ENCODE measurements around the gene PHACTR3. TPM values are rescaled to one million over a fixed set of nuclear protein-coding genes. Genes with fewer than 3 reads are reported as not detected.
A peak's percentile ranks its signal among the peaks of the same experiment; 100 is the strongest.

PHACTR3 gene
- total RNA-seq, 3 donors from 2014 or later: 0.41 to 3.4 (median 1.1) TPM

DNA sequence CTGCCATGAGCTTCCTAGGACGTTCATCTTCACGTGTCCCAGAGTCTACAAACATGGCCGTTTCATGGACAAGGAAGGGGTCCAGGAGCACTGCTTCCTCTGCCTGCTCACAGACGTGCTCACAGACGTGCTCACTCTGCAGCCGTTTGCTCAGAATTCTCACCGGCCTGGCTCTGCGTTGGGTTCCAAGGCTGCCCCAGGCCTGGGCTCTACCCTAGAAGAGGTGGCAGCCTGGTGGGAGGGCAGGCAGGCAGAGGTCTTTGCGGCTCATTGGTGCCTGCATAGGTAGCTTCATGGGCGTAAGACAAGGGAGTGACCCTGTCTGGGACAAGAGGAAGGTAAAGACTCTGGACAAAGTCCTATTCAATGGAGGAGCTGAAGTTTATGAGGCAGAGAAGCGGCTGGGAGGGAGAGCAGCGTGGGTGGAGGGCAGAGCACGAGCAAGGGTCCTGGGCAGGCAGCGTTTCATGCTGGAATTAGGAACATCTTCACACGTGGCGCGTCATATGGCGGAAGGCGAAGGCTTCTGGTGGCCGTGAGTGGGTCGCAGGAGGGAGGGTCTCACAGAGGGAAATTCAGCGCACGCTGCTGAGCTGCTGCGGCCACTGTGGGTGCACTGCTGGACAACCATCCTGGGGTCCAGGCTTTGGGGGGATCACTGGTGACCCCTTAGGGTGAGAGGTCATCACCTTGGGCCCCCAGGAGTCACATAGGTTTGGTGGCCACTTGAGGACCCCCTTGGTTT is 138.2 kb downstream of the PHACTR3 start:
- intact Hi-C loops (cut with DNase I, micrococcal nuclease): no loop called here
- no peaks in the 10 kb centered on the region for H3K9me3 ChIP-seq
- ATAC-seq: no peak
- no peaks in the 10 kb centered on the region for H3K4me1 ChIP-seq (ENCODE audit: low read depth)
- no peak for TF ChIP-seq CTCF (IDR thresholded peaks at IDR 0.05)
- no peaks in the 10 kb centered on the region for H3K36me3 ChIP-seq (ENCODE audit: low read depth)
- no peak overlapping the region for H3K4me3 ChIP-seq
- no peak for DNase-seq

GRCh38 chr20:59743308-59743707 is 139.0 kb downstream of the PHACTR3 start:
- Histone ChIP-seq H3K36me3 (ENCODE audit: low read depth) (no peaks in the 10 kb centered on the region), H3K9me3 (no peaks in the 10 kb centered on the region), H3K4me1 (ENCODE audit: low read depth) (no peaks in the 10 kb centered on the region), H3K4me3 (no peak overlapping the region)
- intact Hi-C loops (cut with DNase I, micrococcal nuclease): no loop called here
- TF ChIP-seq CTCF (IDR thresholded peaks at IDR 0.05): no peak
- ATAC-seq (no peak), DNase-seq (no peak)

DNA sequence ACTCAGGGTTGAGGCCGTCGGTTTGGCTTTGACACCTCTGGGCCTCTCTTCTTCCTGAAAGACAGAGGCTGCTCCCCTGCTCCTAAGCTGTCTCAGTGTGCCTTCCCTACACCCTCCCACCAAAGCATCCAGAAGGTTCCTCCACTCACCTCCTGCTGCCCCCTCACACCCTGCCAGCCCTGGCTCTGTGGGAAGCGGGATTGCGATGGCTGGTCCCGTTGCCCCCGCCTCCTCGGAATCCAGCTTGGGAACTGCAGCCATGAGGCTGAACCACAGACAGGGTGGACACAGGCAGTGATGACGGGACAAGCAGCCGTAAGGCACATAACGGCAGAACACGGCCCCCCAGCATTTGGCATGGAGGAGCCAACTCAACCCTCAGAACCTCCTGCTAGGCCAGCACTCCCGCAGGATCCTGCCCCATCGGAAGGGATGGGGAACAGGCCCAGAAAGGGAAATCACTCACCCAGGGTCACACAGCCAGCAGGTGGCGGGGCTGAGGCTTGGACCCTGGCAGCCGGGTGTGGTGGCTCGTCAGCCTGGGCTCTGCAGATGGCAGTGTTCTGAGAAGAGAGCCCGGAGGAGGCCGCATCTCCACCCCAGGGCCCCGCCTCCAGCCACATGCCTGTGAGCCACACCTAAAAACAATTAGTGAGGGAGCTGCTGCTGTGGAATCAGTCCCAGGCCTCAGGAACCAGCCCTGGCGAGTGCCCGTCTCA is 139.6 kb downstream of the PHACTR3 start:
- no peak overlapping the region for H3K4me3 ChIP-seq
- H3K36me3 ChIP-seq (ENCODE audit: low read depth): no peaks in the 10 kb centered on the region
- DNase-seq: peak in 2 of 3 donors; percentile 18 to 32
- ATAC-seq: peak; percentile 76
- no peaks in the 10 kb centered on the region for H3K9me3 ChIP-seq
- intact Hi-C loops (cut with DNase I, micrococcal nuclease): no loop called here
- H3K4me1 ChIP-seq (ENCODE audit: low read depth): no peaks in the 10 kb centered on the region
- no peak for TF ChIP-seq CTCF (IDR thresholded peaks at IDR 0.05)

- no peaks in the 10 kb centered on the region for H3K9me3 ChIP-seq
- no peak for TF ChIP-seq CTCF (IDR thresholded peaks at IDR 0.05)
- ATAC-seq (no peak), DNase-seq (no peak)
- no peak overlapping the region for H3K4me3 ChIP-seq
- no peaks in the 10 kb centered on the region for H3K4me1 ChIP-seq (ENCODE audit: low read depth)
- no peaks in the 10 kb centered on the region for H3K36me3 ChIP-seq (ENCODE audit: low read depth)
- intact Hi-C loops (cut with DNase I, micrococcal nuclease): no loop called here
Observed at GRCh38 chr20:59744756-59745155, 140.4 kb downstream of the PHACTR3 start.

GRCh38 chr20:59745201-59745600 is 140.9 kb downstream of the PHACTR3 start:
- intact Hi-C loops (cut with DNase I, micrococcal nuclease): no loop called here
- no peak for TF ChIP-seq CTCF (IDR thresholded peaks at IDR 0.05)

More at GRCh38 chr20:59745201-59745600, 140.9 kb downstream of the PHACTR3 start:
- no peak for DNase-seq
- no peak for ATAC-seq
- H3K4me3 ChIP-seq: no peak overlapping the region
- H3K4me1 ChIP-seq (ENCODE audit: low read depth): no peaks in the 10 kb centered on the region
- no peaks in the 10 kb centered on the region for H3K9me3 ChIP-seq
- H3K36me3 ChIP-seq (ENCODE audit: low read depth): no peaks in the 10 kb centered on the region
